ENCODE data around the gene NLRC4. TPM values are rescaled to one million over a fixed set of nuclear protein-coding genes. Genes with fewer than 3 reads are reported as not detected.

The NLRC4 gene
- total RNA-seq, 2 donors from 2014 or later = 0.22 to 0.74 TPM

- Histone ChIP-seq H3K27me3 (no peaks in the 10 kb centered on the region), H3K4me3 (no peak overlapping the region), H3K4me1 (no peaks in the 10 kb centered on the region), H3K36me3 (no peaks in the 10 kb centered on the region), H3K9ac (ENCODE audit: low read depth in 2 of 2, low read length in 2 of 2) (no peak overlapping the region), H3K9me3 (no peaks in the 10 kb centered on the region), H3K27ac (no peak overlapping the region)
- intact Hi-C loops (cut with DNase I) = no loop called here
- TF ChIP-seq CTCF (IDR thresholded peaks at IDR 0.05) = no peak
- DNase-seq = no peak
These were observed 22.4 kb downstream of the NLRC4 start for GRCh38 chr2:32242331-32242730.

GRCh38 chr2:32237996-32238395 is 26.7 kb downstream of the NLRC4 start:
- TF ChIP-seq CTCF (IDR thresholded peaks at IDR 0.05) = no peak
- no peaks in the 10 kb centered on the region for H3K27me3 ChIP-seq
- no peak overlapping the region for H3K9ac ChIP-seq (ENCODE audit: low read depth in 2 of 2, low read length in 2 of 2)
- H3K4me1 ChIP-seq = no peaks in the 10 kb centered on the region
- H3K9me3 ChIP-seq = no peaks in the 10 kb centered on the region
- no peak overlapping the region for H3K27ac ChIP-seq
- intact Hi-C loops (cut with DNase I) = no loop called here
- H3K36me3 ChIP-seq = no peaks in the 10 kb centered on the region
- H3K4me3 ChIP-seq = no peak overlapping the region
- no peak for DNase-seq

GRCh38 chr2:32237488-32237887 is 27.2 kb downstream of the NLRC4 start:
- no peak for TF ChIP-seq CTCF (IDR thresholded peaks at IDR 0.05)
- no peak overlapping the region for H3K4me3 ChIP-seq
- H3K9ac ChIP-seq (ENCODE audit: low read depth in 2 of 2, low read length in 2 of 2) = no peak overlapping the region
- no peak overlapping the region for H3K27ac ChIP-seq
- no peaks in the 10 kb centered on the region for H3K4me1 ChIP-seq
- intact Hi-C loops (cut with DNase I) = no loop called here
- DNase-seq = no peak
- H3K27me3 ChIP-seq = no peaks in the 10 kb centered on the region
- no peaks in the 10 kb centered on the region for H3K36me3 ChIP-seq
- no peaks in the 10 kb centered on the region for H3K9me3 ChIP-seq

GRCh38 chr2:32235315-32235714 is 29.4 kb downstream of the NLRC4 start:
- Histone ChIP-seq H3K4me1 (no peaks in the 10 kb centered on the region), H3K36me3 (no peaks in the 10 kb centered on the region), H3K9ac (ENCODE audit: low read depth in 2 of 2, low read length in 2 of 2) (no peak overlapping the region), H3K27ac (no peak overlapping the region), H3K27me3 (no peaks in the 10 kb centered on the region), H3K4me3 (no peak overlapping the region), H3K9me3 (no peaks in the 10 kb centered on the region)
- intact Hi-C loops (cut with DNase I) = no loop called here
- no peak for DNase-seq
- TF ChIP-seq CTCF (IDR thresholded peaks at IDR 0.05) = no peak

GRCh38 chr2:32231959-32232358 is 32.7 kb downstream of the NLRC4 start:
- Histone ChIP-seq H3K27ac (no peak overlapping the region), H3K27me3 (no peaks in the 10 kb centered on the region), H3K4me3 (no peak overlapping the region), H3K9ac (ENCODE audit: low read depth in 2 of 2, low read length in 2 of 2) (no peak overlapping the region), H3K4me1 (no peaks in the 10 kb centered on the region), H3K36me3 (no peaks in the 10 kb centered on the region), H3K9me3 (no peaks in the 10 kb centered on the region)
- intact Hi-C loops (cut with DNase I) = no loop called here
- DNase-seq = no peak
- no peak for TF ChIP-seq CTCF (IDR thresholded peaks at IDR 0.05)

- H3K9ac ChIP-seq (ENCODE audit: low read depth in 2 of 2, low read length in 2 of 2) = no peak overlapping the region
- H3K27ac ChIP-seq = no peak overlapping the region
- no peak overlapping the region for H3K4me3 ChIP-seq
- TF ChIP-seq CTCF (IDR thresholded peaks at IDR 0.05) = no peak
- H3K9me3 ChIP-seq = no peaks in the 10 kb centered on the region
- H3K36me3 ChIP-seq = no peaks in the 10 kb centered on the region
- H3K27me3 ChIP-seq = no peaks in the 10 kb centered on the region
- no peak for DNase-seq
- no peaks in the 10 kb centered on the region for H3K4me1 ChIP-seq
- intact Hi-C loops (cut with DNase I) = no loop called here
These were observed 35.1 kb downstream of the NLRC4 start for GRCh38 chr2:32229635-32230034.
